Liver (tissue), 9 donors: ENCODE results near the gene CAMK1D. TPM values are rescaled to one million over a fixed set of nuclear protein-coding genes. Genes with fewer than 3 reads are reported as not detected.

Source experiments
- DNase-seq: peaks from one replicate; pipeline ENCODE4 v3.0.0-alpha.2; 2017; ENCODE audit warnings: low spot score
- H3K27ac ChIP-seq, 2 donors: one replicate each; pipeline ENCODE4 v1.7.0; 2013; ENCODE audit warnings: inconsistent platforms in 2 of 2, low read length in 2 of 2, control low read depth in 1 of 2, low read depth in 1 of 2, mild to moderate bottlenecking in 1 of 2
- H3K27me3 ChIP-seq, 4 donors: one replicate each; pipeline versions ENCODE4 v1.6.1 to v1.7.0; 2013; ENCODE audit warnings: low read length in 3 of 4, inconsistent platforms in 1 of 4, mild to moderate bottlenecking in 1 of 4, moderate library complexity in 1 of 4; ENCODE audit not compliant: control insufficient read depth in 4 of 4, insufficient read depth in 4 of 4
- H3K36me3 ChIP-seq, 4 donors: one replicate each; pipeline versions ENCODE4 v1.6.1 to v1.7.0; 2013; ENCODE audit warnings: low read length in 3 of 4, mild to moderate bottlenecking in 3 of 4, low read depth in 1 of 4, moderate library complexity in 1 of 4; ENCODE audit not compliant: control insufficient read depth in 4 of 4, insufficient read depth in 3 of 4
- H3K4me1 ChIP-seq, 4 donors: one replicate each; pipeline versions ENCODE4 v1.6.1 to v1.7.0; 2013; ENCODE audit warnings: low read length in 3 of 4, mild to moderate bottlenecking in 3 of 4, moderate library complexity in 1 of 4; ENCODE audit not compliant: control insufficient read depth in 4 of 4, insufficient read depth in 4 of 4
- H3K4me3 ChIP-seq, 3 donors: one replicate each; pipeline versions ENCODE4 v1.6.1 to v1.7.0; 2013; ENCODE audit warnings: low read length in 3 of 3, control low read depth in 1 of 3, low read depth in 1 of 3, mild to moderate bottlenecking in 1 of 3
- H3K9ac ChIP-seq, 2 donors: one replicate each; pipeline ENCODE4 v1.7.0; 2013; ENCODE audit warnings: low read length in 2 of 2, mild to moderate bottlenecking in 2 of 2, moderate library complexity in 2 of 2, control low read depth in 1 of 2, low read depth in 1 of 2
- H3K9me3 ChIP-seq, 4 donors: one replicate each; pipeline versions ENCODE4 v1.6.1 to v1.7.0; 2013; ENCODE audit warnings: low read length in 3 of 4; ENCODE audit not compliant: control insufficient read depth in 4 of 4
- EGR1 ChIP-seq, 2 donors: IDR thresholded peaks; 2 replicates each; pipeline ENCODE4 v1.6.1; 2016 to 2018; ENCODE audit warnings: antibody characterized with exemption in 2 of 2, low read depth in 2 of 2
- FOXA1 ChIP-seq: IDR thresholded peaks from 2 replicates; pipeline ENCODE4 v1.6.1; 2016; ENCODE audit warnings: antibody characterized with exemption
- FOXA2 ChIP-seq: IDR thresholded peaks from 2 replicates; pipeline ENCODE4 v1.6.1; 2016; ENCODE audit warnings: antibody characterized with exemption
- GABPA ChIP-seq, 2 donors: IDR thresholded peaks in 1 of 2; conservative IDR thresholded peaks in 1 of 2; 2 replicates each; pipeline ENCODE4 v1.6.1; 2016; ENCODE audit warnings: antibody characterized with exemption in 2 of 2, mild to moderate bottlenecking in 1 of 2, moderate library complexity in 1 of 2
- HNF4A ChIP-seq, 2 donors: conservative IDR thresholded peaks; 2 replicates each; pipeline ENCODE4 v1.6.1; 2016; ENCODE audit warnings: antibody characterized with exemption in 2 of 2, mild to moderate bottlenecking in 2 of 2
- HNF4G ChIP-seq: IDR thresholded peaks from 2 replicates; pipeline ENCODE4 v1.6.1; 2016; ENCODE audit warnings: antibody characterized with exemption
- JUND ChIP-seq, 2 donors: IDR thresholded peaks; 2 replicates each; pipeline ENCODE4 v1.6.1; 2016; ENCODE audit warnings: antibody characterized with exemption in 2 of 2
- NR2F2 ChIP-seq: IDR thresholded peaks from 2 replicates; pipeline ENCODE4 v1.6.1; 2016; ENCODE audit warnings: antibody characterized with exemption
- RAD21 ChIP-seq, 2 donors: IDR thresholded peaks; 2 replicates each; pipeline ENCODE4 v1.6.1; 2016; ENCODE audit warnings: antibody characterized with exemption in 2 of 2, mild to moderate bottlenecking in 2 of 2
- RXRA ChIP-seq, 2 donors: IDR thresholded peaks; 2 replicates each; pipeline ENCODE4 v1.6.1; 2017 to 2018; ENCODE audit warnings: antibody characterized with exemption in 2 of 2, mild to moderate bottlenecking in 1 of 2
- SP1 ChIP-seq: IDR thresholded peaks from 2 replicates; pipeline ENCODE4 v1.6.1; 2018; ENCODE audit warnings: antibody characterized with exemption, mild to moderate bottlenecking
- TAF1 ChIP-seq: conservative IDR thresholded peaks from 2 replicates; pipeline ENCODE4 v1.6.1; 2016; ENCODE audit warnings: antibody characterized with exemption, mild to moderate bottlenecking
- YY1 ChIP-seq: IDR thresholded peaks from 2 replicates; pipeline ENCODE4 v1.6.1; 2016; ENCODE audit warnings: antibody characterized with exemption, mild to moderate bottlenecking
- WGBS: extraction: QIAGEN DNeasy Blood & Tissue Kit; methylation state at CpG from one replicate; pipeline ENCODE4 v1.1.7; 2013; 5-methylcytosine and 5-hydroxymethylcytosine counted together
- polyA plus RNA-seq, 2 donors: library from polyadenylated mRNA; stranded (reverse) in 1 of 2; unstranded in 1 of 2; fragments of 200-250 nt in 1 of 2; fragments of >200 nt in 1 of 2; fragmentation: Nextera tagmentation in 1 of 2; extraction: Ambion mirVana in 1 of 2; gene quantifications; one replicate each; pipeline versions ENCODE4 v1.2.1 to v1.2.3, GENCODE V29; 2013 to 2015
- total RNA-seq, 2 donors: library from RNA; depleted of rRNA; stranded (reverse); fragments of >200 nt; gene quantifications; one replicate each; pipeline ENCODE4 v1.2.3, GENCODE V29; 2014
- TF ChIP-seq, protein P1 (sequence below): IDR thresholded peaks from 2 replicates; pipeline ENCODE4 v1.6.1; 2016; ENCODE audit warnings: antibody characterized with exemption
- TF ChIP-seq, protein P2 (sequence below): IDR thresholded peaks from 2 replicates; pipeline ENCODE4 v1.6.1; 2016; ENCODE audit warnings: antibody characterized with exemption, mild to moderate bottlenecking
- TF ChIP-seq, protein P3 (sequence below): fragments of 150-350 bp; IDR thresholded peaks from 2 replicates; pipeline ENCODE4 v1.5.1; 2017; ENCODE audit warnings: improper control_type of control experiment, low read depth, low read length; ENCODE audit not compliant: missing input control
- TF ChIP-seq, protein P4 (sequence below): IDR thresholded peaks from 2 replicates; pipeline ENCODE4 v1.6.1; 2016; ENCODE audit warnings: antibody characterized with exemption
- TF ChIP-seq, protein P5 (sequence below): IDR thresholded peaks from 2 replicates; pipeline ENCODE4 v1.6.1; 2016; ENCODE audit warnings: antibody characterized with exemption
- donor health status: healthy.
- donor health status: healthy.
- donor health status: healthy.
- donor health status: healthy.
- donor health status: healthy.

The CAMK1D gene
- total and polyA plus RNA-seq, 4 donors = 2.7 to 10.1 (median 4.2) TPM

DNA sequence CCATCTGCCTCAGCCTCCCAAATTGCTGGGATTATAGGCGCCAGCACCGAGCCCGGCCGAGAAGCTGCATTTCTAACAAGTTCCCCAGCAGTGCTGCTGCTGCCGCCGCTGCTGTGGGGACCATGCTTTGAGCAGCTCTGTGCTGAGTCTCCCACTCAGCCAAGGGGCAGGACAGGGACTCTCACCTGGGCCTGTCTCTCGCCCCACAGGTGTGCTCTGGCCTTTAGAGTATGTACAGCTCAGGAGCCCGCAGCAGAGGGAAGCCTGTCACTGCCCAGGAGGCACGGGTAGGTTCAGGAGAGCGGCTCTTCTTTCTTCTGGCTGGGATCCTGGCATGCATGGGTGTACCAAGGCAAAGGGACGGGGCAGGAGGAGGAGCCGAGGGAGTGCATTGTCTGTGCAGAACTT lies 130.1 kb downstream of the CAMK1D start:
- no peak for DNase-seq
- Histone ChIP-seq H3K9me3 (no peaks in the 10 kb centered on the region), H3K9ac (no peak overlapping the region), H3K4me1 (no peaks in the 10 kb centered on the region), H3K36me3 (no peaks in the 10 kb centered on the region), H3K27me3 (no peaks in the 10 kb centered on the region), H3K4me3 (no peak overlapping the region), H3K27ac (no peak overlapping the region)
- 93% methylated on average over 12 of the region's 12 CpGs for WGBS
- TF ChIP-seq, protein P1, sequence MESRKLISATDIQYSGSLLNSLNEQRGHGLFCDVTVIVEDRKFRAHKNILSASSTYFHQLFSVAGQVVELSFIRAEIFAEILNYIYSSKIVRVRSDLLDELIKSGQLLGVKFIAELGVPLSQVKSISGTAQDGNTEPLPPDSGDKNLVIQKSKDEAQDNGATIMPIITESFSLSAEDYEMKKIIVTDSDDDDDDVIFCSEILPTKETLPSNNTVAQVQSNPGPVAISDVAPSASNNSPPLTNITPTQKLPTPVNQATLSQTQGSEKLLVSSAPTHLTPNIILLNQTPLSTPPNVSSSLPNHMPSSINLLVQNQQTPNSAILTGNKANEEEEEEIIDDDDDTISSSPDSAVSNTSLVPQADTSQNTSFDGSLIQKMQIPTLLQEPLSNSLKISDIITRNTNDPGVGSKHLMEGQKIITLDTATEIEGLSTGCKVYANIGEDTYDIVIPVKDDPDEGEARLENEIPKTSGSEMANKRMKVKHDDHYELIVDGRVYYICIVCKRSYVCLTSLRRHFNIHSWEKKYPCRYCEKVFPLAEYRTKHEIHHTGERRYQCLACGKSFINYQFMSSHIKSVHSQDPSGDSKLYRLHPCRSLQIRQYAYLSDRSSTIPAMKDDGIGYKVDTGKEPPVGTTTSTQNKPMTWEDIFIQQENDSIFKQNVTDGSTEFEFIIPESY = no peak
- no peak for TF ChIP-seq SP1
- TF ChIP-seq HNF4A (conservative IDR thresholded peaks at IDR 0.05) = no peak

DNA sequence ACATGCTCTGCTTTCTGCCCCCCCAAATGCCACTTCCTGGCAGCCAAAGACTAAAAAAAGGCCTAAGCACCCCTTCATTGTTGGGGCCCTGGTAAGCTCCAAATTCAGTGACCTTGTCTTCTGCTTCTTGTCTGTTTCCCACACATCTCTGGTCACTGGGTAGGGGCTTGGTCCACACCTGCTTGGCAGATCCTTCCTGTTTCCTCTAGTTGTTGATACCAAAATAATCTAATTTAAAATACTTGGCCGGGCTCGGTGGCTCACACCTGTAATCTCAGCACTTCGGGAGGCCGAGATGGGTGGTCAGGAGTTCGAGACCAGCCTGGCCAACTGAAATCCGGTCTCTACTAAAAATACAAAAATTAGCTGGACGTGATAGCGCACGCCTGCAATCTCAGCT lies 130.6 kb downstream of the CAMK1D start:
- DNase-seq = no peak
- WGBS = 86% methylated on average over 9 of the region's 9 CpGs
- TF ChIP-seq, protein P1 = no peak
- TF ChIP-seq HNF4A (conservative IDR thresholded peaks at IDR 0.05) = no peak

DNA sequence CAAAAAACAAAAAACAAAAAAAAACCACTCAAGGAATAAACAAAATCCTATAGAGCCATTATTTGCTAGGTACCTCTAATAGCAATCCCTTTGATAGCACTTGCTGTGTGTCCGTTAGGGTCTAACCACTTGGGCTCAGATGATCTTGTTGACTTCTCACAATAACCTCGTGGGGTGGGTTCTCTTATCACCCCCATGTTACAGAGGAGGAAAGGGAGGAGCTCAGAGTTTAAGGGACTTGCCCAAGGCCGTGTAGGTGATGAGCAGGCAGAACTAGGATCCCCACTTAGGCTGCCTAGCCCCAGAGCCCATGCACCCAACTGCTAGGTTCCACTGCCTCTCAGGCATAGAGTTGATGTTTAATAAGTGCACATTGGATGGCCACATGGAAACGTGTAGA lies 131.1 kb downstream of the CAMK1D start:
- Histone ChIP-seq H3K4me3 (no peak overlapping the region), H3K9ac (no peak overlapping the region), H3K9me3 (no peaks in the 10 kb centered on the region), H3K27ac (no peak overlapping the region), H3K27me3 (no peaks in the 10 kb centered on the region), H3K4me1 (no peaks in the 10 kb centered on the region), H3K36me3 (no peaks in the 10 kb centered on the region)
- WGBS = 96% methylated on average over 4 of the region's 4 CpGs
- no peak for DNase-seq
- no peak for TF ChIP-seq GABPA (IDR thresholded peaks at IDR 0.05 in 1 of 2, conservative IDR thresholded peaks at IDR 0.05 in 1 of 2)
- no peak for TF ChIP-seq FOXA1
- no peak for TF ChIP-seq FOXA2
- no peak for TF ChIP-seq HNF4A (conservative IDR thresholded peaks at IDR 0.05)
- TF ChIP-seq YY1 = no peak
- TF ChIP-seq RXRA (IDR thresholded peaks at IDR 0.05) = no peak
- TF ChIP-seq, protein P2, sequence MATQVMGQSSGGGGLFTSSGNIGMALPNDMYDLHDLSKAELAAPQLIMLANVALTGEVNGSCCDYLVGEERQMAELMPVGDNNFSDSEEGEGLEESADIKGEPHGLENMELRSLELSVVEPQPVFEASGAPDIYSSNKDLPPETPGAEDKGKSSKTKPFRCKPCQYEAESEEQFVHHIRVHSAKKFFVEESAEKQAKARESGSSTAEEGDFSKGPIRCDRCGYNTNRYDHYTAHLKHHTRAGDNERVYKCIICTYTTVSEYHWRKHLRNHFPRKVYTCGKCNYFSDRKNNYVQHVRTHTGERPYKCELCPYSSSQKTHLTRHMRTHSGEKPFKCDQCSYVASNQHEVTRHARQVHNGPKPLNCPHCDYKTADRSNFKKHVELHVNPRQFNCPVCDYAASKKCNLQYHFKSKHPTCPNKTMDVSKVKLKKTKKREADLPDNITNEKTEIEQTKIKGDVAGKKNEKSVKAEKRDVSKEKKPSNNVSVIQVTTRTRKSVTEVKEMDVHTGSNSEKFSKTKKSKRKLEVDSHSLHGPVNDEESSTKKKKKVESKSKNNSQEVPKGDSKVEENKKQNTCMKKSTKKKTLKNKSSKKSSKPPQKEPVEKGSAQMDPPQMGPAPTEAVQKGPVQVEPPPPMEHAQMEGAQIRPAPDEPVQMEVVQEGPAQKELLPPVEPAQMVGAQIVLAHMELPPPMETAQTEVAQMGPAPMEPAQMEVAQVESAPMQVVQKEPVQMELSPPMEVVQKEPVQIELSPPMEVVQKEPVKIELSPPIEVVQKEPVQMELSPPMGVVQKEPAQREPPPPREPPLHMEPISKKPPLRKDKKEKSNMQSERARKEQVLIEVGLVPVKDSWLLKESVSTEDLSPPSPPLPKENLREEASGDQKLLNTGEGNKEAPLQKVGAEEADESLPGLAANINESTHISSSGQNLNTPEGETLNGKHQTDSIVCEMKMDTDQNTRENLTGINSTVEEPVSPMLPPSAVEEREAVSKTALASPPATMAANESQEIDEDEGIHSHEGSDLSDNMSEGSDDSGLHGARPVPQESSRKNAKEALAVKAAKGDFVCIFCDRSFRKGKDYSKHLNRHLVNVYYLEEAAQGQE = no peak
- no peak for TF ChIP-seq TAF1
- no peak for TF ChIP-seq HNF4G
- TF ChIP-seq, protein P3, sequence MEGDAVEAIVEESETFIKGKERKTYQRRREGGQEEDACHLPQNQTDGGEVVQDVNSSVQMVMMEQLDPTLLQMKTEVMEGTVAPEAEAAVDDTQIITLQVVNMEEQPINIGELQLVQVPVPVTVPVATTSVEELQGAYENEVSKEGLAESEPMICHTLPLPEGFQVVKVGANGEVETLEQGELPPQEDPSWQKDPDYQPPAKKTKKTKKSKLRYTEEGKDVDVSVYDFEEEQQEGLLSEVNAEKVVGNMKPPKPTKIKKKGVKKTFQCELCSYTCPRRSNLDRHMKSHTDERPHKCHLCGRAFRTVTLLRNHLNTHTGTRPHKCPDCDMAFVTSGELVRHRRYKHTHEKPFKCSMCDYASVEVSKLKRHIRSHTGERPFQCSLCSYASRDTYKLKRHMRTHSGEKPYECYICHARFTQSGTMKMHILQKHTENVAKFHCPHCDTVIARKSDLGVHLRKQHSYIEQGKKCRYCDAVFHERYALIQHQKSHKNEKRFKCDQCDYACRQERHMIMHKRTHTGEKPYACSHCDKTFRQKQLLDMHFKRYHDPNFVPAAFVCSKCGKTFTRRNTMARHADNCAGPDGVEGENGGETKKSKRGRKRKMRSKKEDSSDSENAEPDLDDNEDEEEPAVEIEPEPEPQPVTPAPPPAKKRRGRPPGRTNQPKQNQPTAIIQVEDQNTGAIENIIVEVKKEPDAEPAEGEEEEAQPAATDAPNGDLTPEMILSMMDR = no peak
- TF ChIP-seq RAD21 (IDR thresholded peaks at IDR 0.05) = no peak
- TF ChIP-seq JUND (IDR thresholded peaks at IDR 0.05) = no peak
- TF ChIP-seq EGR1 (IDR thresholded peaks at IDR 0.05; ENCODE audit: low read depth in 2 of 2) = no peak
- TF ChIP-seq, protein P4, sequence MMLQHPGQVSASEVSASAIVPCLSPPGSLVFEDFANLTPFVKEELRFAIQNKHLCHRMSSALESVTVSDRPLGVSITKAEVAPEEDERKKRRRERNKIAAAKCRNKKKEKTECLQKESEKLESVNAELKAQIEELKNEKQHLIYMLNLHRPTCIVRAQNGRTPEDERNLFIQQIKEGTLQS = no peak
- TF ChIP-seq, protein P5, sequence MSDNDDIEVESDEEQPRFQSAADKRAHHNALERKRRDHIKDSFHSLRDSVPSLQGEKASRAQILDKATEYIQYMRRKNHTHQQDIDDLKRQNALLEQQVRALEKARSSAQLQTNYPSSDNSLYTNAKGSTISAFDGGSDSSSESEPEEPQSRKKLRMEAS = no peak
- no peak for TF ChIP-seq NR2F2
- TF ChIP-seq SP1 = no peak

More for the DNA sequence above, 130.6 kb downstream of the CAMK1D start:
- no peaks in the 10 kb centered on the region for H3K4me1 ChIP-seq
- H3K9ac ChIP-seq = no peak overlapping the region
- no peak overlapping the region for H3K27ac ChIP-seq
- H3K9me3 ChIP-seq = no peaks in the 10 kb centered on the region
- H3K4me3 ChIP-seq = no peak overlapping the region
- H3K27me3 ChIP-seq = no peaks in the 10 kb centered on the region
- no peaks in the 10 kb centered on the region for H3K36me3 ChIP-seq
